Measurements from ENCODE around the gene FOXA2. TPM values are rescaled to one million over a fixed set of nuclear protein-coding genes. Genes with fewer than 3 reads are reported as not detected.

FOXA2 gene
- total and polyA plus RNA-seq, 4 donors, result 0.60 to 0.83 (median 0.60) TPM; not detected in 1

DNA sequence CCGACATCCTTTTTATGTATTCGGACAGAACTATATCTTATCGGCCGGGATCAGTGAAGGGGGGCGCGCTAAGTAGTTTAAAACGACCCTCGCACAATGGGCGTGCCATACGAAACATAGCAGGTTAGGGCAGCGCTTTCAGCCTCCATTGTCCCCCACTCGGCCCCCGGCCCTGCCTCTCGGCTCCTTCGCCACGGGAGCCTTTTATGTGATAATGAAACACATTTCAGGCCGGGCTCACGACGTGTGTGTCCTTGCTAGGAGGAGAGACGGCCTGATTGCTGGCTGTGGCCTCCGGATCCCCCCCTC lies 5.3 kb downstream of the FOXA2 start:
- no peak for DNase-seq (ENCODE audit: low read depth in 4 of 6, low spot score in 6 of 6)
- Histone ChIP-seq H3K36me3 (ENCODE audit: control insufficient read depth, insufficient read depth, low read length) (no peaks in the 10 kb centered on the region), H3K27ac (ENCODE audit: low read depth, low read length) (no peak overlapping the region), H3K4me1 (ENCODE audit: control insufficient read depth, insufficient read depth, low read length) (peaks cover 36% of the 10 kb centered on the region), H3K27me3 (ENCODE audit: control insufficient read depth, insufficient read depth, low read length) (peaks cover 99% of the 10 kb centered on the region), H3K4me3 (ENCODE audit: low read depth, low read length) (no peak overlapping the region), H3K9me3 (ENCODE audit: control insufficient read depth, insufficient read depth, low read length) (no peaks in the 10 kb centered on the region)
- 1% methylated on average over 11 of the region's 21 CpGs for WGBS (ENCODE audit: insufficient coverage)

DNA sequence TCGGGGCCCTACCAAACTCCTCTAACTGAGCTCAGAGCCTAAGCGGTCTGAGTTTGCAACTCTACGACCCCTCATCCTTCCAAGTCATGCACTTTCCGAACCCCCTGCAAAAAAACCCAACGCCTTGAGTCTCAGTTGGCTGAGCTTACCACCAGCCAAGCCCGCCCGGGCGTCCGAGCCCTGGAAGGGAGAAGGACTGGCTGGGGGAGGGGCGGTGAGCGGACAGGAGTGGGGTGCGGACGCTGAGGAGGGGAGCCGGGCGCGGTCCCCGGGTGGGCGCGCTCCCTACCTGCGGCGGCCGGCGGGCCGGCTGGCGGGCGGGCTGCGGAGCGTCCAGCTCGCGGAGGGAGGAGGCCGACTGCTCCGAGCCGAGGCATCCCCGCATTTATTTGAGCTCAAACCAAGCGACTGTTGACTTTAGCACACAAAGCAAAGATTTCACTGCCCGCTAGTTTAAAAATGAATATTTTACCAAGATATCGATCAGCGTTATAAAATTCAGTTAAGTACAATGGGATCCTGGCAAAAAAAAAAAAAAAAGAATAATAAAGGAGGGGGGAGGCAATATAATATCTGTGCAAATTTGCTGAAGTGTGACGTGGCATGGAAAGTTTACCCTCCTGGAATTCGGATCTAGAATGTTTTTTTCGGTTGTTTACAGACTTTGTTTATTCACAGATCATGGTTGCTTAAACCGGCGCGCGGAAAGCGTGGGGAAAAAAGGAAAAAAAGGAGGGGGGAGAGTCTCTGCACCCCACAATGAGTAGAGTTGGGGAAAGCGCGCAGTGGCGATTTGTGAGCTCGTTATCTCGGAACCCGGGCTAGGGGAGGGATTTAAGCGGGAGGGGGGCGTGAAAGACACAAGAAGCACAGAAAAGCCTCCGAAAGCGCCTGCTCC lies 5.9 kb downstream of the FOXA2 start:
- Histone ChIP-seq H3K36me3 (ENCODE audit: control insufficient read depth, insufficient read depth, low read length) (no peaks in the 10 kb centered on the region), H3K4me1 (ENCODE audit: control insufficient read depth, insufficient read depth, low read length) (peaks cover 33% of the 10 kb centered on the region), H3K4me3 (ENCODE audit: low read depth, low read length) (no peak overlapping the region), H3K27me3 (ENCODE audit: control insufficient read depth, insufficient read depth, low read length) (peaks cover 98% of the 10 kb centered on the region), H3K27ac (ENCODE audit: low read depth, low read length) (no peak overlapping the region), H3K9me3 (ENCODE audit: control insufficient read depth, insufficient read depth, low read length) (no peaks in the 10 kb centered on the region)
- WGBS (ENCODE audit: insufficient coverage), result under 1% methylated on average over 42 of the region's 56 CpGs
- no peak for DNase-seq (ENCODE audit: low read depth in 4 of 6, low spot score in 6 of 6)

DNA sequence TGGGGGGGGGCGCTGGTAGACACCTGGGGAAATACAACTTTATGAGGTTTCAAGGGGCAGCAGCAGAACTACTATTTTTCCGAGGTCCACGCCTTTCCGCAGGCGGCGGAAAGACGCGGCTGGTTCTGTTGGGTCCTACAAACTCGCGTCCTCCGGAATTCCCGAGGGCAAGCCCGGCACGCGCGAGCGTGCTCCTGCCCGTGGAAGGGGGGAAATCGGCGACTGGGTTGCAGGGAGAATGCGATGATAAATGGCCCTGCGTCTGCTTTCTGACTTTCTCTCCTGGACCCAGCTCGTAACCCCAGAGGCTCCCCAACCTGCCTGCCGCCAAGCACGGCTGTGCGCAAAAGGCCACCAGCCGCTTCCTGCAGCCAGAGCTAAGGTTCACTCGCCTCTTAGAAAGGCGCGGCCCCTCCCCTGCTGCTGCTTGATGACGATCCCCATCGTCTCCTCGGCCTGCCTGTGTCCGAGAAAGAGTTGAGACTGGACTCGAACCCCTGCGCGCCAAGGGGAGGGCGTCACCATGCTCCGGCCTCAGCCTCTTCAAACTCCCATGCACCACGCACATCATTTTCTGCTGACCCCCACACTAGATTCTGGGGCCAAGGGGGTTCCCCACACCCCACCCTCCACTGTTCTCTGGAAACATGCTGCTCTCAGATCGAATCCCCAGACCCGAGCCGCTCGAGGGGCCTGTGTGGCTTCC lies 6.7 kb downstream of the FOXA2 start:
- peaks cover 98% of the 10 kb centered on the region for H3K27me3 ChIP-seq (ENCODE audit: control insufficient read depth, insufficient read depth, low read length)
- H3K4me3 ChIP-seq (ENCODE audit: low read depth, low read length), result no peak overlapping the region
- no peaks in the 10 kb centered on the region for H3K9me3 ChIP-seq (ENCODE audit: control insufficient read depth, insufficient read depth, low read length)
- H3K36me3 ChIP-seq (ENCODE audit: control insufficient read depth, insufficient read depth, low read length), result no peaks in the 10 kb centered on the region
- DNase-seq (ENCODE audit: low read depth in 4 of 6, low spot score in 6 of 6), result no peak
- peaks cover 25% of the 10 kb centered on the region for H3K4me1 ChIP-seq (ENCODE audit: control insufficient read depth, insufficient read depth, low read length)
- WGBS (ENCODE audit: insufficient coverage), result 1% methylated on average over 44 of the region's 44 CpGs
- no peak overlapping the region for H3K27ac ChIP-seq (ENCODE audit: low read depth, low read length)

DNA sequence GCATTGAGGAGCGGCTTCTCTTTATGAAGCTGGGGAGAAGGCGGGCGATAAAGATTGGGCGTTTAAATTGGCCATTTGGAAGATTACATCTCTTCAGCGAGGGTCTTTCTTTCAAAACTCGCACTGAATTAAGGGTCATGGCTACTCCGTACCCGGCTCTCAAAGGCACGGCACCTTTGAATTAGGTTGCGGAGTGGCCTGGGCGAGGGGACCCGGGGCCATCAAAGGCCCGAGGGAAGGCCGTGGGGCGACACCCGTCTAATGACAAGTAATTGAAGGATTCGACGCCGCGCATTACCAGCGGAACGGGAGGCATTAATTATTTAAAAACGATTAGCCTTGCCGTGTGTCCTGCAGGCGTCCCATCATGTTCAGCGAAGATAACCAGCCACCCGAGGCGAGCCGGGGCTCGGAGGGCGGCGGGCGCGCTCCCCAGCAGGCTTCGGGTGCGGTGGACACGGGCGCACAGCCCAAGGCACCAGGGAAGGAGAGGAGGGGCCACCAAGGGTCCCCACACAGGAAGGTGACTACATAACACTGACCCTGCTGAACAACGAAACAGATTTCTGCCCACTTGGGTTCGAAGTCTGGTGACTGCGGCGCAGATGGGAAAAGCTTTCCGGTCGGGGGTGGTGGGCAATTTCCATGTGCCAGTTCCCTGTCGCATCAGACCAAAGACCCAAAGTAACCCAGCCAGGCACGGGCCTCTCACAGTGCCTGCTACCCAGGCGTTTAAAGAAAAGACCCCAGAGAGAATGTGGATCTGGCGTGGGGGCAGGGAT lies 7.4 kb downstream of the FOXA2 start:
- under 1% methylated on average over 47 of the region's 48 CpGs for WGBS (ENCODE audit: insufficient coverage)
- Histone ChIP-seq H3K4me3 (ENCODE audit: low read depth, low read length) (no peak overlapping the region), H3K27ac (ENCODE audit: low read depth, low read length) (no peak overlapping the region), H3K9me3 (ENCODE audit: control insufficient read depth, insufficient read depth, low read length) (no peaks in the 10 kb centered on the region), H3K4me1 (ENCODE audit: control insufficient read depth, insufficient read depth, low read length) (peaks cover 19% of the 10 kb centered on the region), H3K27me3 (ENCODE audit: control insufficient read depth, insufficient read depth, low read length) (peaks cover 98% of the 10 kb centered on the region), H3K36me3 (ENCODE audit: control insufficient read depth, insufficient read depth, low read length) (no peaks in the 10 kb centered on the region)
- no peak for DNase-seq (ENCODE audit: low read depth in 4 of 6, low spot score in 6 of 6)

DNA sequence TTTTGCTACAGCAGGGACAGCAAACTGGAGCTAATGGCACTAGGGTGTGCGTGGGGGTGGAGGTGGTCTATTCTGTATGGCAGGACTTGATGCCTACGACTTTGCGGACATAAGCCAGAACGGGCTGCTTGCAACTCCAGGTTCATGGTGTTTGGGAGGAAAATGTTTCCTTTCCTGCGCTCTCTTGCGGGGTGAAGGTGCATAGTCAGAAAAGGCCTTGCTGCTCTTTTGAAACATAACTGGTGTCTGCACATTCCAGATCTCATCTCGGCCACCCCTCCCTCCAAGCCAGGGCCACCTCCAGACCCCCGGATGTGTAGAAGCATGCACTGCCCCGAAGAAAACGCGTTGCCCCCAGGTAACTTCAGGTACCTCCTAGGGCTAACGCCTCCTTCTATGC lies 8.1 kb downstream of the FOXA2 start:
- Histone ChIP-seq H3K4me3 (ENCODE audit: low read depth, low read length) (no peak overlapping the region), H3K36me3 (ENCODE audit: control insufficient read depth, insufficient read depth, low read length) (no peaks in the 10 kb centered on the region), H3K27ac (ENCODE audit: low read depth, low read length) (no peak overlapping the region), H3K9me3 (ENCODE audit: control insufficient read depth, insufficient read depth, low read length) (no peaks in the 10 kb centered on the region), H3K4me1 (ENCODE audit: control insufficient read depth, insufficient read depth, low read length) (peaks cover 14% of the 10 kb centered on the region), H3K27me3 (ENCODE audit: control insufficient read depth, insufficient read depth, low read length) (peaks cover 98% of the 10 kb centered on the region)
- WGBS (ENCODE audit: insufficient coverage), result 4% methylated on average over 10 of the region's 12 CpGs
- no peak for DNase-seq (ENCODE audit: low read depth in 4 of 6, low spot score in 6 of 6)

DNA sequence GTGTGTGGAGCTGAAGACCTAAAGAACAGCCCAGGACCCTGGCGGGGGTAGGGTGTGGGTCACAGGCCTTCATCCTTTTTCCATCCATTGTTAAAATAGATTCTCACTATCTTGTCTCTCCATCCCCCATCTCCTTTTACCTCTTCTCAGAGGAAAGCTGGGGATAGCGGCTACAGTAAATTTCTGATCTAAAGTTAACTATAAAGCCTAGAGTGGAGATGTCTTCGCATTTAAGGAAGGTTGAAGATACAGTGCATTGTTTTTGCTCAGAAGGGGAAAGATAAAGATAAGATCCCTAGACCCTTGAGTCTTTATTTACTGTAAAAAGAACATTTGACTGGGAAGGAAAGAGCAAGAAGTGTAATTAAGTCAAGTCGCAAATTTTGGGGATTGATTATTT lies 8.6 kb downstream of the FOXA2 start:
- Histone ChIP-seq H3K36me3 (ENCODE audit: control insufficient read depth, insufficient read depth, low read length) (no peaks in the 10 kb centered on the region), H3K9me3 (ENCODE audit: control insufficient read depth, insufficient read depth, low read length) (no peaks in the 10 kb centered on the region), H3K4me1 (ENCODE audit: control insufficient read depth, insufficient read depth, low read length) (peaks cover 14% of the 10 kb centered on the region), H3K4me3 (ENCODE audit: low read depth, low read length) (no peak overlapping the region), H3K27me3 (ENCODE audit: control insufficient read depth, insufficient read depth, low read length) (peaks cover 98% of the 10 kb centered on the region), H3K27ac (ENCODE audit: low read depth, low read length) (no peak overlapping the region)
- no peak for DNase-seq (ENCODE audit: low read depth in 4 of 6, low spot score in 6 of 6)
- 27% methylated on average over 1 of the region's 4 CpGs for WGBS (ENCODE audit: insufficient coverage)

DNA sequence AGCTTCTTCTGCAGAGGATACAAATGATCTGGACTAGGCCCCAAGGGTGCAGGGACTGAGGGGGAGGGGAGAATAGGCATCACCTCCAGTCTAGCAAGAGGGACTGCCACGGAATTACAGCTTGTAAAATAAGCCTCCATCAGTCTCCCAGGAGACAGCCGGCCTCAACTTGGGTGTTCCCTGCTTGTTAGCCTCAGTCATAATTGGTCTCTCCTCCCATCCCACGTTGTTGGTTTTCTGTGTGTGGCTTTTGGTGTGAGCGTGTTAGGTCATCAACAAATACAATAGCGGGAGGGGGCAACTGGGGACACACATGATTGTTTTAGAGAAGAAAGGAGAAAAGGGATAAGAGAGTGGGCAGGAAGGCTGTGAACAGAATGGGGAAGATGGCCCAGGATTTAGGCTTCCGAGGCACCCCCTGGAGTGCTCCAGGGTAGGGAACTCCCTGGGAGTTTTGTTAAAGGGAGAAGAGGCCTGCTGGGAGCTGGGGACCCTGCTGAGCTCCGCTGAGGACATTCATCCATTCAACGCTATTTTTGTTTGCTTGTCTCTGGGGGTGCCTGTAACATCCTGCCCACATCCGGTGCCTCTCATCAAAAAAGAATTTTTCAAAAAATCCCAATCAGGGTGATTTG lies 9.2 kb downstream of the FOXA2 start:
- Histone ChIP-seq H3K4me3 (ENCODE audit: low read depth, low read length) (no peak overlapping the region), H3K36me3 (ENCODE audit: control insufficient read depth, insufficient read depth, low read length) (no peaks in the 10 kb centered on the region), H3K4me1 (ENCODE audit: control insufficient read depth, insufficient read depth, low read length) (peaks cover 14% of the 10 kb centered on the region), H3K27me3 (ENCODE audit: control insufficient read depth, insufficient read depth, low read length) (peaks cover 97% of the 10 kb centered on the region), H3K9me3 (ENCODE audit: control insufficient read depth, insufficient read depth, low read length) (no peaks in the 10 kb centered on the region), H3K27ac (ENCODE audit: low read depth, low read length) (no peak overlapping the region)
- 4% methylated on average over 3 of the region's 9 CpGs for WGBS (ENCODE audit: insufficient coverage)
- DNase-seq (ENCODE audit: low read depth in 4 of 6, low spot score in 6 of 6), result no peak

DNA sequence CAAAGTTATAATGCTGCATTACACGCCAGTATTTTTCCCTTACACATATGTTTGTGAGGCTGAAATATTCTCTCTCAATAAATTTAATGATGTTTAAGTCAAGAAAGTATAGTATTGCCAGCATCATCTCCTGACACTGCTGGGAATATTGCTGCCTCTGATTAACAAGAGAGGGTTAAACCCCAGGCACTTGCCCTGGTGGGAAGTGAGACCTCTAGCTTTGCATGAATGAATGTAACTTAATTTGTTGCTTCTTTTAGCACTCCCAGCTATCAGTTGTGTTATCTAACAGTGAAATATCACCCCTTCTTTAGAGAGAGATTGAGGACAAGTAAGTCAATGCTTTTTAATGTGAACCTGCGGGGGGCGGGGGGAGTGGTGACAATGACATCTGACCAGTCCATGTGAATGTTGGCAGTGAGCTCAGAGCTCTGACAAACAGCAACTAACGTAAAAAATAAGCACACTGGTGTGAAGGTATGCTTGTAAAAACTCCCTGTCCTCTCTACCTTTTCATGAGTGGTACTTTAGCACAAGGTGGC lies 9.8 kb downstream of the FOXA2 start:
- H3K27ac ChIP-seq (ENCODE audit: low read depth, low read length), result no peak overlapping the region
- DNase-seq (ENCODE audit: low read depth in 4 of 6, low spot score in 6 of 6), result no peak
- peaks cover 14% of the 10 kb centered on the region for H3K4me1 ChIP-seq (ENCODE audit: control insufficient read depth, insufficient read depth, low read length)
- no CpG with 5 or more reads among the region's 4 CpGs for WGBS (ENCODE audit: insufficient coverage)
- H3K27me3 ChIP-seq (ENCODE audit: control insufficient read depth, insufficient read depth, low read length), result peaks cover 95% of the 10 kb centered on the region
- no peak overlapping the region for H3K4me3 ChIP-seq (ENCODE audit: low read depth, low read length)
- H3K36me3 ChIP-seq (ENCODE audit: control insufficient read depth, insufficient read depth, low read length), result no peaks in the 10 kb centered on the region
- no peaks in the 10 kb centered on the region for H3K9me3 ChIP-seq (ENCODE audit: control insufficient read depth, insufficient read depth, low read length)

DNA sequence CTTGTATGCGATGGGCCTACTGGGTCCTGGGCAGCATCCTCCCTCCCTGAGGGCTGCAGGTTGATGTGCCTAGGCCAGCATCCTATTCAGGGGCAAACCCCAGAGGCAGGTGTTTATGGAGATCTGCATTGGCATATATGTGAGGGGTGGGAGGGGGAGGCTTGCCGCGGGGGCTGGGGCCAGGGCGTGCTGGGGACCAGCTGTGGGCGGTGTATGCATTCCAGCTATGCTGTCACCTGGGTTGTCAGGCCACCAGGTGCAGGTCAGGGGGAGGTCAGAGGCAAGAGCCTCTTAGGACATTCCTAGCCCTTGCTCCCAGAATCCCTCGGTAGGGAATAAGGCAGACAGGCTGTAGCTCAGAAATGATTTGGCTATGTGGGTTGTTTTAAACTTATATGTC lies 11.9 kb downstream of the FOXA2 start:
- H3K27ac ChIP-seq (ENCODE audit: low read depth, low read length), result no peak overlapping the region
- peaks cover 6% of the 10 kb centered on the region for H3K4me1 ChIP-seq (ENCODE audit: control insufficient read depth, insufficient read depth, low read length)
- H3K9me3 ChIP-seq (ENCODE audit: control insufficient read depth, insufficient read depth, low read length), result no peaks in the 10 kb centered on the region
- DNase-seq (ENCODE audit: low read depth in 4 of 6, low spot score in 6 of 6), result no peak
- H3K36me3 ChIP-seq (ENCODE audit: control insufficient read depth, insufficient read depth, low read length), result no peaks in the 10 kb centered on the region
- peaks cover 95% of the 10 kb centered on the region for H3K27me3 ChIP-seq (ENCODE audit: control insufficient read depth, insufficient read depth, low read length)
- WGBS (ENCODE audit: insufficient coverage), result 10% methylated on average over 5 of the region's 6 CpGs
- H3K4me3 ChIP-seq (ENCODE audit: low read depth, low read length), result no peak overlapping the region
